ENCODE results near the gene OR2A1.
"Not testable (repeated sequence)": the region's sequence is repeated elsewhere in the genome, so short reads cannot be mapped to it uniquely, and the experiment has no call there.

The OR2A1 gene

DNA sequence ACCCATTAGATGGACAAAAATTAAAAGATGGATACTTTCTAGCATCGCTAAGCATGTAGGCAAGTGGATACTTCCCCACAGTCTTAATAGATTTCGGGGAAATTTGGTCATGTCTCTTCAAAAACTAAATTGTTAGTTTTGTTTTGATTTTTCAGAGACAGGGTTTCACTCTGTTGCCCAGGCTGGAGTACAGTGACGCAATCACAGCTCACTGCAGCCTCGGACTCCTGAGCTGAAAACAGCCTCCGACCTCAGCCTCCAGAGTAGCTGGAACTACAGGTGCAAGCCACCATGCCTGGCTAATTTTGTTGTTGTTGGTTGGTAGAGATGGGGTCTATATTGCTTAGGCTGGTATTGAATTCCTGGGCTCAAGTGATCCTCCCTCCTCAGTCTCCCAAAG is 13.6 kb downstream of the OR2A1 start:
- not testable (repeated sequence) for DNase-seq

DNA sequence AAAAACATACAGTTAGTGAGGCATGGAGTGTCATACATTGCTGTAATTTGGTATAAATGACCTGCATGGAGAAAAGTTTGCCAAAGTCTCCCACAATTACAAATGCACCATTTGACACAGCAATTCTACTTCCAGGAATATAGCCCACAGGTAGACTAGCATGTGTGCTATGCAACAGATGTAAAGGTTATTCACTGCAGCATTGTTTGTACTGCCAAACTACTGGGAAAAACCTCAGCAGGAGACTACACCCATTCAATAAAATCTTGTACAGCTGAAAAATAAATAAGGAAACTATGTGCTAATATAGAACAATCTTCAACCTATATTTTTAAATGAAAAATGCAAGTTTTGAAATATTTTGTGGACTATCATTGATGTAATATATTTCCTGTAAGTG is 17.8 kb downstream of the OR2A1 start:
- not testable (repeated sequence) for DNase-seq

DNA sequence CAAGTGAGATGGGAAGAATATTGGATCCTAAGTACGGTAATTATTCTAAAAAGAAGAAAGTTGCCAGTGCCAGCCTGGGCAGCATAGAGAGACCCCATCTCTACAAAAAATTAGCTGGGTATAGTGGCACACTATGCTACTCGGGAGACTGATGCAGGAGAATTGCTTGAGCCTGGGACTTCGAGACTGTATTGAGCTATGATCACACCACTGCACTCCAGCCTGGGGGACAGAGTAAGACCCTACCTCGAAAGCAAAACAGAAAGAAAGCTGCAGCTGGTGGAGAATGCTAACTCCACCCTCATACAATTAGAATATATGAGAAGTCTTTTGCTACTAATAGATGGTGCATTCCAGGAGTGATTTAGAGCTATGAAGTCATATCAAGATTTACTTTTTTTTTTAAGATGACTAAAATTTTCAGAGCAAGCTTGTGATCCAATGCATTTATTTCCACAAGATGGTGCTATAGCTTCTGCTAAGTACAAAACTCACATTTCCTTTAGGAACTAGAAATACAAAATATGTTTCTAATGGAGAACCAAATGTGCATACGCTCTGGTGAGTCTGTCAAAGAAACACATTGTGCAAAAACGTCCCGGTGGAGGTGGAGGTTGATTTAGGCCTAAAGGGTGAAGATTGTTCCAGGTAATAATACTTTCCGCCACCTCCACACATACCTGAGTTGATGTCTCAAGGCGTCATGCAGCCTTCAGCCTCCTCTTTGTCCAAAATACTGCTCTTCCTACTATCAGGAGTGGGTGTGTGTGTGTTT is 19.2 kb downstream of the OR2A1 start:
- DNase-seq: not testable (repeated sequence)

DNA sequence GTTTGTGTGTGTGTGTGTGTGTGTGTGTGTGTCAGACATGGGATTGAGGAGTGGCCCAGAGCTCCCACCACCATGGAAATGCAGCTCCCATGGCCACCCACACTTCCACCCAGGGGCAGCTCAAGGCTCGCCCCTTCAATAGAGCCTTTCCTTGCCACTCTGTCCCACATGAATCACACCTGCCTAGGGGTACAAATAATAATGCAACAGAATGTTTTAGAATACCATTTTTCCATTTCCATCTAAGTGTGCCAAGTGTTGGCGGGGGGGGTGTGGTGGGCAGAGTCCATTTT is 19.7 kb downstream of the OR2A1 start:
- peak in 1 of 4 experiments; percentile 0 for DNase-seq

DNA sequence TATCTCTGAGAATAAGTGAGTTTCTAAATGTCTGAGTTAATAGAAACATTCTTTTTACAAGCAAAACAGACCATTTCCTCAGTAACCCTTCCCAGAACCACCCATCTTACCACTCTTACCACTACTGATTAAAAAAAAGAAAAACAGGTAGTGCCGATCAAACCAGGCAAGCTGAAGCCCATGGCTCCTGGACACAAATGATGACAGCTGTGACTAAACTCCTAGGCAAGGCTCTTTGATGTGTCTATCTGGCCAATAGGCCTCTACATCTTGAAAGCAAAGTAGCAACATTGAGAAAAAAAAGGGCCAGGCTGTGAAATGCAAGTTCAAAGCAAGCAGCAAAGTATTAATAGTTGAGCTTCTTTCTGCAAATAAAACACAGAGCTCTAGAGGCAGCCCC is 36.4 kb downstream of the OR2A1 start:
- DNase-seq: not testable (repeated sequence)

DNA sequence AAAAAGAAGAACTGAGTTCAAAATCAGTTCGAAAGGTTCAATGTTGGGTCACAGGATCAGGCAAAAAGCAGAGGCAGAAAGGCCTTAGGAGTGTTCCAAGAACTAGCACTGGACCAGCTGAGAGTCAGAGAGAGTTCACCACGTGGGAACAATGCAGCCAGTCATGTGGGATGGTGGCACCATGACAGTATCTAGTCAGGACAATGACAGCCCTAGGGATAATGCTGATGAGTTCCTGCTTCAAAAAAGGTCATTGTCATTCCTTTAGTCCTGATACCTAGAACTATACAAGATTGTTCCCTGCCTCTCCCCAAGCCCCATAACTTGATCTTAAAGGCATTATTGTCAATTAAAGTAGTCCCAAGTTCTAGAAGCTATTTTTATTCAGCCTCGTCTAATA is 39.4 kb downstream of the OR2A1 start:
- peak in 1 of 4 experiments; percentile 5 for DNase-seq

DNA sequence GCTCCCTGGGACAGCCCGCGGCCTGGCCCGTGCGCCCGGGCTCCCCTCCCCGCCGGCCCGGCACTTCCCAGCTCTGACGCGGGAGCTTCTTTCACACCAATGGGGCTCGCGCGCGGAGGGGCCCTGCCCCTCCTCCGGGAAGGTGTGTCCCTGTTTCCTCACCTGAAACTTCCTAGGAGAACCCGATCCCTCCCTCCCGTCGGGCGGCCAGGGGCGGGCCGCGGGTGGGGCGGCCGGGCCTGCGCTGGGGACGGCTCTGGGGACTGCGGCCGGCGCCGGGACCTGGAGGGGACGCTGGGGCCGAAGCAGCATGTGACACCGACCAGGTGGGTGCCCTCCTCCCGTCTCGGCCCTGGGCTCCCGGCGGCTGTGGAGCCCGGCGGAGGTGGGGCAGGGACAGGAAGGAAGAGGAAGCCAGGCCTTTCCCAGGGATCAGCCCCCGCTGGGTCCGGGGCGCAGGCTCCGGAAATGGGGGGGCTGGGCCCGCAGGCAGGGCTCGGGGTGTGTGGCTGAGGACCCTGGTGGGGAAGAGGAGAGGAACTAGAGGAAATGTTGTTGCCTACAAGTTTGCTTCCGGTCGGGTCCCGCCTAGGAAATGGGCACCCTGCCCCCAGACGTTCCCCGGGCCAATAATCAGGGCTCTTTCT is 43.1 kb downstream of the OR2A1 start, which contains the start of gene ARHGEF5:
ARHGEF5 (plus strand) TSS at position 227 of the 647 bp plus-strand sequence. CDS start 7,268 bp downstream, outside the sequence.
- not testable (repeated sequence) for DNase-seq

DNA sequence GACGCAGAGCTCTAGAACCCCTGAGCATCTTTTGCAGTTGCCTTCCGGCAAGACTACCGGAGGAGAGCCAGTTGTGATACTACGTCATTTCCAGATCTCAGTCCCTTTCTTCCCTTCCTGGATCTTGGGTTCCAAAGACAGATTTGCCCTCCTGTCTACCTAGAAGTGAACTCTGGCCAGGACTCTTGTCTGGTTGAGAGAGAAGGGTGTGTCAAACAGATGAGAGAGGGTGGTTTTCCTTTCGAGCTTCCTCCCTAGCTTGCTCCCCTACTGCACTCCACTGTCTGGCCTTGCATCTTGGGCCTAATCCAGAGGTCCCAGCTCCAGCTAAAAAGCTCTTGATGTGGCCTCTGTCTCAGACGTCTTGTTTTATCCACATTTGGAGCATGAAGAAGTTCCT is 44.0 kb downstream of the OR2A1 start:
- DNase-seq: not testable (repeated sequence)

DNA sequence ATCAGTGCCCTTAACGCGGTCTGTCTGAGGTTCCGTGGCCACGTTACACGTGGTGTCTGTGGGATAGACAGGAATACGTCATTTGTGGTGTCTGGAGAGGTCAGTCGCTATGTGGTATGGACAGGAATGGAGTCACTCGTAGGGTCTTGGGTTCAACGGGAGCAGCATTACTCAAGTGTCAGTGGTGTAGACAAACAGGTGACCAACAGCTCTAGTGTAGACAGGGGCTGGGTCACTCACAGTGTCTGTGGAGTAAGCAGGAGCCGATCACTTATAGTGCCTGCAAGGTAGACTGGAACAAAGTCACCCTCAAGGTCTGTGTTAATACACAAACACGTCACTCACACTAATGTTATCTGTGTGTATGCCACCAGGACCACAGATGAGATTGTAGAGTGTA is 44.6 kb downstream of the OR2A1 start:
- DNase-seq: not testable (repeated sequence)

DNA sequence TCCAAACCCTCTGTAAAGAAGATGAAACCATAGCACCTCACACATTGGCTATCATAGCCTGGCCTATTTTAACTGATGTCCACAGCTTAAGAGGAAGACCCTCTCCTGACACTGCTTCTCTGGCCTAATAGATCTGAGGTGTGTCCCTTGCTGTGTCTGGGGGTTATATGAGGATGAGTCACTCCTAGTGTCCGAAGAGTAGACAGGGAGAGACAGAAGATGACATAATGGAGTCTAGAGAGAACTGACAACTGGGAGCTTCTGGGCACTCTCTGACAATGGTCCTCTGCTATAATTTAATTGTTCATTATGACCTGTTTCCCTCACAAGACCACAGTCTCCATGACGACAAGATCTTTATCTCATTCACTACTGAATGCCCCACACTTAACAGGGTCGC is 49.8 kb downstream of the OR2A1 start:
- not testable (repeated sequence) for DNase-seq

DNA sequence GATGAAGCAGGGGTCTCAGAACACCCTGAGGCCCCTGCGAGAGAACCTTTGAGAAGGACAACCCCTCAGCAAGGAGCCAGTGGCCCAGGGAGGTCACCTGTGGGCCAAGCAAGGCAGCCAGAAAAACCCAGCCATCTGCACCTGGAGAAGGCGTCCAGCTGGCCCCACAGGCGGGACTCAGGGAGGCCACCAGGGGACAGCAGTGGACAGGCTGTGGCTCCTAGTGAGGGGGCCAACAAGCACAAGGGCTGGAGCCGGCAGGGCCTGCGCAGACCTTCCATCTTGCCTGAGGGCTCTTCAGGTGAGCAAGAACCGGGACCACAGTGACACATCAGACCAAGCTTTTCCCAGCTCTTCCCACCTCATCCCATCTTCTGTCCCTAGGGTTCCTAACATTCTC is 53.3 kb downstream of the OR2A1 start:
- not testable (repeated sequence) for DNase-seq

DNA sequence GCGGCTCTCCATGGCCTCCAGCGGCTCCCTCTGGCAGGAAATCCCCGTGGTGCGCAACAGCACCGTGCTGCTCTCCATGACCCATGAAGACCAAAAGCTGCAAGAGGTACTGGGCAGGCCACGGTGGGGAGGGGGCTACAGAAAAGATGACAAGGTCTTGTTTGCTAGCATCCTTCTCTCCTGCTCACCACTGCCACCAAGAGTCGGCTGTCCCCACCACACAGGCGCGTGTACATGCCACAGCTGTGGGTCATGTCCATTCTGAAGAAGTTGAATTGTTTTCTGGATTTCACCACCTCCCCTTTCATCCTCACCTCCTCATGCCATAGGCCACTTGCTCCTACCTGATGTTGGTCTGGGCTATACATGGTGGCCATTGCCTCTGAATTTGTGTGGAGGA is 55.0 kb downstream of the OR2A1 start:
- DNase-seq: not testable (repeated sequence)

DNA sequence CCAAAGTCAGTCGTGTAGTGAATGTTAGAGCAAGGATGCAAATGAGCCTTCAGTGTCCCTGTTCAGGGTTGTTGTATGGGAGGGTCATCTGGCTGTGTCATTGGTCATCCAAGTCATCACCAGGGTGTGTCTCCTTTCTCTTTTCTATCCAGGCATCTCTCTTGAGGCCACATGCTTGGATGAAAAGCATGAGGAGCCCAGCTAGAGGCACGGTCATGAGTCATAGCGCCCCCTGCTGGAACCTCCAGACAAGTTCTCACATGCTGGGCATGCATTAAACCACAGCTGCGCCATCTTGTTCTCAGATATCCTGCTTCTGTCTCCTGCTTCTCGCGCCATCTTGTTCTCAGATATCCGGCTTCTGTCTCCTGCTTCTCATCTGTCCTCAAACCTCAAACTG is 57.0 kb downstream of the OR2A1 start:
- not testable (repeated sequence) for DNase-seq
